Stimulated activated memory B cell treated with anti-CD40 and anti-IgM and Interleukin-4, amounts not matched to agents 10 μg/mL and 1 μg/mL and 100 μg/mL, for 72 hours (primary cell): Measurements from ENCODE around the gene ADRB2.
A peak's percentile ranks its signal among the peaks of the same experiment; 100 is the strongest.

Experiments used
- ATAC-seq: fragments of 150-1000 bp; cut with Tn5 transposase; 2 replicates; pipeline ENCODE4 v1.10.0; 2021
- H3K27ac Mint-ChIP-seq: one replicate; pipeline ENCODE4 v1.8.0; 2022; ENCODE audit warnings: mild to moderate bottlenecking, mixed read lengths
- H3K27me3 Mint-ChIP-seq: one replicate; pipeline ENCODE4 v1.8.0; 2022; ENCODE audit warnings: mixed read lengths
- H3K36me3 Mint-ChIP-seq: one replicate; pipeline ENCODE4 v1.8.0; 2022; ENCODE audit warnings: mixed read lengths
- H3K4me1 Mint-ChIP-seq: one replicate; pipeline ENCODE4 v1.8.0; 2022; ENCODE audit warnings: mixed read lengths
- H3K4me3 Mint-ChIP-seq: one replicate; pipeline ENCODE4 v1.8.0; 2022; ENCODE audit warnings: mild to moderate bottlenecking, moderate library complexity, mixed read lengths
- H3K9me3 Mint-ChIP-seq: one replicate; pipeline ENCODE4 v1.8.0; 2022; ENCODE audit warnings: mixed read lengths

The ADRB2 gene

GRCh38 chr5:148833925-148834324 is 7.5 kb downstream of the ADRB2 start:
- H3K4me3 Mint-ChIP-seq = no peak overlapping the region
- H3K27ac Mint-ChIP-seq = peak overlapping the region; percentile 89
- H3K4me1 Mint-ChIP-seq = peaks cover 92% of the 10 kb centered on the region
- no peaks in the 10 kb centered on the region for H3K27me3 Mint-ChIP-seq
- peaks cover 3% of the 10 kb centered on the region for H3K9me3 Mint-ChIP-seq
- ATAC-seq = no peak
- H3K36me3 Mint-ChIP-seq = no peaks in the 10 kb centered on the region

DNA sequence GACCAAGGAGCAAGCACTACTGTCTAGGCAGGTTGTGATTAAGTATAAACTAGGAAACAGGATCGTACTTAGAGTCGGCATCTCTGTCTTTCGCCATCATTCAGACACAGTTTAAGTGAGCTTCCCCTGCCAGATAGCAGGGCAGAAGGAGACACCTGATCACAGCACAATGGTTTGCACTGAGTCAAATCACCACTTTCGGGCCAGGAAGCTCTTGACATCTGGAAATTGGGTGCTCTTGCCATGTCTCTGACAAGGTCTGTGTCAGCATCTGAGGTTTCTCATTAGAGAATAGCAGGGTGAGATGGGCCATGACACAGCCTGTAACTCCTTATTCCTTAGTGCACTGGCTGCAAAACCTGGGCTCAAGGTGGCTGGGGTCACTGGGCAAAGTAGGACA is 8.3 kb downstream of the ADRB2 start:
- H3K4me3 Mint-ChIP-seq = peak overlapping the region; percentile 51
- H3K36me3 Mint-ChIP-seq = no peaks in the 10 kb centered on the region
- peaks cover 86% of the 10 kb centered on the region for H3K4me1 Mint-ChIP-seq
- H3K27me3 Mint-ChIP-seq = no peaks in the 10 kb centered on the region
- peak; percentile 83 for ATAC-seq
- H3K27ac Mint-ChIP-seq = peak overlapping the region; percentile 89
- H3K9me3 Mint-ChIP-seq = peaks cover 3% of the 10 kb centered on the region

DNA sequence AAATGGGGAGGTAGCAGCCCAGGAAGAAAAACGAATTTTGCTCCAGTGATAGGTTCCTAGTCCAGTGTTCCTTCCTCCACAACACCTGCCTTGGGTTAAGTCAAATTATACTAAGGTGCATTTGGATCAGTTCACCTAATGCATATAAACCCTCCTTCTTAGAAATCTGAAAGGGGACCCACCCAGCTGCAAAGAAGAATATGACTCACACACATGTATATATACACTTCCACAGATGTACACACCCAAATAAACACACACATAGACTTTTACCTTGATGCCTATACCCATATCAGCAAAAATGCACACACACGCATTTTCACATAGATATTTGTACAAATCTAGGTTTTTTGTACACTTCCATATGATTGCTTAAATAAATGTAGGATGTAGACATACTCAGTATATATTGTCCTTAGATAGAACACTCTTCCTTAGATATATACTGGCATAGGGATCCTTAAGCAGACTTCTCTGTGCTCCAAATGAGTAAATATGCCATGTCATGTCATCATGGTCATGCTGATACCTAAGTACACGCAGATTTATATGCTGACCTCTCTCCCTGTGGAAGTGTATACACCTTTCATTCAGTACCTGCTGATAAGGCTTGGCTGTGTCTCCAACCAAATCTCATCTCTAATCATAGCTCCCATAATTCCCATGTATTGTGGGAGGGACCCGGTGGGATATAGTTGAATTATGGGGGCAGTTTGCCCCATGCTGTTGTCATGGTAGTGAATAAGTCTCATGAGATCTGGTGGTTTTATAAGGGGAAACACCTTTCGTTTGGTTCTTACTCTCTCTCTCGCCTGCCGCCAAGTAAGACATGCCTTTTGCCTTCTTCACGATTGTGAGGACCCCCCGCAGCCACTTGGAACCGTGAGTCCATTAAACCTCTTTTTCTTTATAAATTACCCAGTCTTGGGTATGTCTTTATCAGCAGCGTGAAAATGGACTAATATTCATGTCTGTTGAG is 10.2 kb downstream of the ADRB2 start:
- peak overlapping the region; percentile 67 for H3K27ac Mint-ChIP-seq
- H3K4me3 Mint-ChIP-seq = peak overlapping the region; percentile 2
- no peaks in the 10 kb centered on the region for H3K27me3 Mint-ChIP-seq
- peaks cover 3% of the 10 kb centered on the region for H3K9me3 Mint-ChIP-seq
- peaks cover 75% of the 10 kb centered on the region for H3K4me1 Mint-ChIP-seq
- ATAC-seq = peak; percentile 70
- H3K36me3 Mint-ChIP-seq = peaks cover 5% of the 10 kb centered on the region

GRCh38 chr5:148837383-148837782 is 11.0 kb downstream of the ADRB2 start:
- peaks cover 3% of the 10 kb centered on the region for H3K9me3 Mint-ChIP-seq
- H3K4me1 Mint-ChIP-seq = peaks cover 75% of the 10 kb centered on the region
- ATAC-seq = peak; percentile 52
- no peak overlapping the region for H3K4me3 Mint-ChIP-seq
- H3K27ac Mint-ChIP-seq = peak overlapping the region; percentile 67
- peaks cover 5% of the 10 kb centered on the region for H3K36me3 Mint-ChIP-seq
- no peaks in the 10 kb centered on the region for H3K27me3 Mint-ChIP-seq

GRCh38 chr5:148838357-148838756 is 11.9 kb downstream of the ADRB2 start:
- peaks cover 3% of the 10 kb centered on the region for H3K9me3 Mint-ChIP-seq
- H3K4me1 Mint-ChIP-seq = peaks cover 65% of the 10 kb centered on the region
- peaks cover 5% of the 10 kb centered on the region for H3K36me3 Mint-ChIP-seq
- H3K27ac Mint-ChIP-seq = peak overlapping the region; percentile 40
- H3K4me3 Mint-ChIP-seq = no peak overlapping the region
- no peak for ATAC-seq
- H3K27me3 Mint-ChIP-seq = no peaks in the 10 kb centered on the region

- H3K4me3 Mint-ChIP-seq = no peak overlapping the region
- peaks cover 5% of the 10 kb centered on the region for H3K36me3 Mint-ChIP-seq
- peak overlapping the region; percentile 60 for H3K27ac Mint-ChIP-seq
- peaks cover 3% of the 10 kb centered on the region for H3K9me3 Mint-ChIP-seq
- H3K27me3 Mint-ChIP-seq = no peaks in the 10 kb centered on the region
- peak; percentile 63 for ATAC-seq
- H3K4me1 Mint-ChIP-seq = peaks cover 56% of the 10 kb centered on the region
These were observed 13.5 kb downstream of the ADRB2 start for GRCh38 chr5:148839960-148840359.

DNA sequence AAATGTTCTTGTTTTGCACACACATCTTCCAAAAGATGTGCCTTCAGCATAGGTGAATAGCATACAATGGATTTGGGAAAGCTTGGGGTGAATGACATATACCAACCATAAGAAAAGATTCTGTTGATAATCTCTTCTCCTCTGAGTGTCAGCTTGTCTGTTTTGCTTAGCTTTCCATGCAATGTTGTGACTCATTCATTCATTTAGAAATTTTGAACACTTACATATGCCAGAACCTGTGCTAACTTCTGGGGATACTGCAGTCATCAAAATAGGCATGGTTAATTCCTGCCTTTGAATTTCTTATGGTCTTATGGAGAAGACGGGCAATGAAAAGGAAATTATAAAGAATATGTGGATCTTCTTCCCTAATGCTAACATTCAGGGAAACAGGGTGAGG is 14.1 kb downstream of the ADRB2 start:
- Mint-ChIP-seq H3K9me3 (peaks cover 3% of the 10 kb centered on the region), H3K4me1 (peaks cover 54% of the 10 kb centered on the region), H3K27me3 (no peaks in the 10 kb centered on the region), H3K4me3 (no peak overlapping the region), H3K27ac (peak overlapping the region; percentile 60), H3K36me3 (peaks cover 5% of the 10 kb centered on the region)
- ATAC-seq = no peak

- H3K27ac Mint-ChIP-seq = no peak overlapping the region
These were observed 15.1 kb downstream of the ADRB2 start for GRCh38 chr5:148841519-148841918.

GRCh38 chr5:148842161-148842560 is 15.8 kb downstream of the ADRB2 start:
- H3K36me3 Mint-ChIP-seq = peaks cover 5% of the 10 kb centered on the region
- H3K27me3 Mint-ChIP-seq = no peaks in the 10 kb centered on the region
- H3K27ac Mint-ChIP-seq = no peak overlapping the region
- peaks cover 3% of the 10 kb centered on the region for H3K9me3 Mint-ChIP-seq
- ATAC-seq = no peak
- H3K4me3 Mint-ChIP-seq = no peak overlapping the region
- peaks cover 41% of the 10 kb centered on the region for H3K4me1 Mint-ChIP-seq

More at GRCh38 chr5:148841519-148841918, 15.1 kb downstream of the ADRB2 start:
- H3K4me3 Mint-ChIP-seq = no peak overlapping the region
- H3K9me3 Mint-ChIP-seq = peaks cover 3% of the 10 kb centered on the region
- H3K4me1 Mint-ChIP-seq = peaks cover 48% of the 10 kb centered on the region
- H3K27me3 Mint-ChIP-seq = no peaks in the 10 kb centered on the region
- H3K36me3 Mint-ChIP-seq = peaks cover 5% of the 10 kb centered on the region
- ATAC-seq = no peak

DNA sequence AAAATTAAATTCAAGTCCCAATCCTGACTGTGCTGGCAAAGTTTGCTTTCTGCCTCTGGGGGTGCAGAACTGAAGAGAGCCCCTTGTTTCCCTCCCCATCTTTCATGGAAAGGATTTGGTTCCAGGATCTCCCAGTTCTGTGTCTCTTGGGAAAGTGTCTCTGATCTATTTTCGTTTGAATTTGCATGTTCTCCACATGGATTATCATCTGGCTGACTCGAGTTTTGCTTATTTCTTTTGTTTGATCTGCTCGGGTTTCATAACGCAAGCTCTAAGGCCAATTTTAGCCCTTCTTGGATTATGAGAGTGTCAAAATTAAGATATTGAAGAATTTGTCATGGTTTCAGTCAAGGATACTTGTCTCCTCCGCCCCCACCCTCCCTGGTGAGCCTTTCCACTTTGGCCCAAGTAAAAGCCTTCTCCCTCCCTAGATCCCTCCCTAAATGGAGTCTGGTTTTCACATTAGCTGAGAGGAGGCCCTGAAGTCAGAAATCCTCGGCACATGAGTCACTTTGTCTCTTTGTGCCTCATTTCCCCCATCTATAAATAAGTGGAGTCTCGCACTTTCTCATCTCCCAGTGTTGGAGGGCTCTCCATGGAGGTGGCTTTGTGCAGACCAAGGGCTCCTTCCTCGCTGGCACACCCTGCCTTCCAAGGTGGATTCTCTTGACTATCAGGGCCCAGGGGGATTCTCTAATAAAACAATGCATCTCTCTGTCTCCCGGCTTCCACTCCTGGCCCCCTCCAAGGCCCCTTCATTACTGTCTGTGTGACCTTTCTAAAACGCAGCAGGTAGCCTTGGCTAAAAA is 17.3 kb downstream of the ADRB2 start:
- Mint-ChIP-seq H3K4me1 (peaks cover 38% of the 10 kb centered on the region), H3K36me3 (peaks cover 10% of the 10 kb centered on the region), H3K27ac (no peak overlapping the region), H3K27me3 (no peaks in the 10 kb centered on the region), H3K4me3 (no peak overlapping the region), H3K9me3 (no peaks in the 10 kb centered on the region)
- no peak for ATAC-seq

DNA sequence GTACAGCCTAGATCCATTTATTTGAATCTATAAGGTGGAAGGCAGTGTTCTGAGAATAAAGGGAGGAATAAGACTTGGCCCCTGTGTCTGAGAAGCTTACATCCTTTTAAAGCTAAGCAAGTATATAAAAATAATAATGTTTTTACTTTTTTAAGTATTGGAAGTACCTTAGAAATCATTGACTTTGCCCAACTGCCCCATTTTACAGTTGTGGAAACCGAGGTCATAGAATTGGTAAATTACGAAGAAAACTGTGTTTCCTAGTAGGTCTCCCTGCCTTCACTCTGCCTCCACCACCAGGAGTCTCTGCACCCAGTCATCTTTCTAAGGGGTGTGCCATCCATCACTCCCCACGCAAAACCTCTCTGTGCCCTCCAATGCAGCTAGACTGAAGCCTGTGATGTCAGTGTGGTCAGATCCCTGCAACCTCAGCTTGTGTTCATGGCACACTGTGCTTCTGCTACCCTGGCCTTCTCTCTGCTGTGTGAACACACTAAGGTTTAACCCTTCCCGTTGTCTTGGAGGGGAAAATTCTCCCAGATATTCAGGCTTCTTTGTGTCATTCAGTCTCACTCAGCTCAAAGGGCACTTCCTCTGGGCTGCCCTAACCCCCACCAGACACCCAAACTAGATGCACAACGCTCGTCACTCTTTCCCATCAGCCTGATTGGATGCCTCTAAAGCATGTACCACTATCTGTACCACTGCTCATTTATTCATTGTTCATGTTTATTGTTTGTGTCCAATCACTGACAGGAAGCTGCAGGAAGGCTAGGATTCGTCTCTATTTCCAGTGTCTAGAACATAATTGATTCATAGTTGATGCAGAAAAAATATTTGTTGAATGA is 18.2 kb downstream of the ADRB2 start:
- no peaks in the 10 kb centered on the region for H3K9me3 Mint-ChIP-seq
- no peak overlapping the region for H3K27ac Mint-ChIP-seq
- no peak overlapping the region for H3K4me3 Mint-ChIP-seq
- H3K27me3 Mint-ChIP-seq = no peaks in the 10 kb centered on the region
- peaks cover 46% of the 10 kb centered on the region for H3K4me1 Mint-ChIP-seq
- H3K36me3 Mint-ChIP-seq = peaks cover 10% of the 10 kb centered on the region
- ATAC-seq = no peak

- no peaks in the 10 kb centered on the region for H3K9me3 Mint-ChIP-seq
- no peak overlapping the region for H3K27ac Mint-ChIP-seq
- H3K27me3 Mint-ChIP-seq = no peaks in the 10 kb centered on the region
- H3K4me3 Mint-ChIP-seq = no peak overlapping the region
- H3K4me1 Mint-ChIP-seq = peaks cover 41% of the 10 kb centered on the region
- peaks cover 6% of the 10 kb centered on the region for H3K36me3 Mint-ChIP-seq
- ATAC-seq = no peak
These were observed 20.5 kb downstream of the ADRB2 start for GRCh38 chr5:148846930-148847329.

- H3K9me3 Mint-ChIP-seq = no peaks in the 10 kb centered on the region
- no peak for ATAC-seq
- no peak overlapping the region for H3K27ac Mint-ChIP-seq
- H3K4me3 Mint-ChIP-seq = no peak overlapping the region
- peaks cover 6% of the 10 kb centered on the region for H3K36me3 Mint-ChIP-seq
- no peaks in the 10 kb centered on the region for H3K27me3 Mint-ChIP-seq
- peaks cover 37% of the 10 kb centered on the region for H3K4me1 Mint-ChIP-seq
These were observed 21.0 kb downstream of the ADRB2 start for GRCh38 chr5:148847456-148847855.

DNA sequence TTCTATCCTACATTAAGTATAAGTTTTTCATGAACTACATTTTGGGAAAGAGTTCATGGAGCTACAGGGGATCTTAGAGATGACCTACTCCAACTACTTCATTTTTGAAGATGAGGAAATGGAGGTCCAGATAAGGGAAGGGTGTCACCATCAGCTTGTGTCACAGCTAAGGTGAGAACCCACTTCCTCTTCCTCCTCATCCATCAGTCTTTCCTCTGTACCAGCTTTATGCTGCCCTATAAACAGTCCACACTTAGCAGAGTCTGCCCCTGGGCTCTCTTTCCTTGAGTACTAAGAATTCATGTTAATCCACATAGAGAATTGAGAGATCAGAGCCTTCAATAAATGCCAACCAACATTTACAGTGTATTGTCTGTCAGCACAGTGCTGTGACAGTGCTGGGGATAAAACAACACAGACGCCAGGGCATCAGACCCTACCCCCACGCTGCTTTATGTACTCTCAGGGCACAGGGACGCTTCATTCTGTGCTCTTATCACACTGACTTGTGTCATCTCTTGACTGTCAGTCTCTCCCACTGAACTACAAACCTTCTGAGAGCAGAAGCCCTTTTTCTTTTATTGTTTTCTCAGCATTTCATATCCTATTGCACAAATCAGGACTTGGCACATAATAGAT is 22.1 kb downstream of the ADRB2 start:
- Mint-ChIP-seq H3K4me3 (no peak overlapping the region), H3K27ac (peak overlapping the region; percentile 15), H3K4me1 (peaks cover 37% of the 10 kb centered on the region), H3K27me3 (no peaks in the 10 kb centered on the region), H3K9me3 (no peaks in the 10 kb centered on the region), H3K36me3 (peaks cover 6% of the 10 kb centered on the region)
- no peak for ATAC-seq
